HG03139 (cell line): ENCODE data around the gene PPM1J.

Source experiments
- ATAC-seq: cut with Tn5 transposase; IDR thresholded peaks from one replicate; pipeline ENCODE4 v1.9.1; 2021; ENCODE audit not compliant: unreplicated experiment

Gene PPM1J

GRCh38 chr1:112706505-112707220, 8.5 kb downstream of the PPM1J start, which contains the start of gene RHOC:
Gene RHOC, minus strand, starts transcription at chr1:112707127. Its CDS starts 3,328 bp downstream, at chr1:112703799.
- peak; percentile 53 for ATAC-seq

DNA sequence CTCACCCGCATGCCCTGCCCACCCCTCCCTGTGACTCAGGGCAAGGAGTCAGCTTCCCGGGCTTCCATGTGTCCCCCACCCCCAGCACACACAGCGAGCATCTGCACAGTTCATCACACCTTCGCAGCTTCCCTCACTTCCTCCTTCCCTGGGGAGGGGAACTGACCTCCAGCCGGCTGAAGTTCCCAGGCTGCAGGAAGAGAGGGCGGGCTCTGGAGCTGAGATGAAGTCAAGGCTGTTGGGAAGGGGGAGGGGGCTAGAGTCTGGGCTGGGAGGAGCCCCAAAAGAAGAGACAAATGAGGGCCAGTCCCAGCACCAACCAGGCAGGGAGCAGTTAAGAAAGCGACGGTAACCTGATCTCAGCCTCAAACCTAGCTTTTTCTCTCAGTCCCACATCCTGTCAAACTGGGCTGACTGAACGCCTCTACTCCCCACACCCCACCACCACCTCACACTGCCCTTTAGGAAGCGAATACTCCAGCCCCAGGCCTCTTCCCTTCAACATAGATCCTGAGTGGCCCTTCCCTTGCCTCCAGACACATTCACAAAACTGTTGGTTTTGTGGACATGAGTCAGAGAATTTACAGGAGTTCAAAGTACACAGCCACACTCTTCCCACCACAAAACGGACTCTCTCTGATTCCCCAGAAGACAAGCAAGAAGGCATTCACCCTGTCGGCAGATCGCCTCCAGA, 10.1 kb downstream of the PPM1J start:
- ATAC-seq, result peak; percentile 48

DNA sequence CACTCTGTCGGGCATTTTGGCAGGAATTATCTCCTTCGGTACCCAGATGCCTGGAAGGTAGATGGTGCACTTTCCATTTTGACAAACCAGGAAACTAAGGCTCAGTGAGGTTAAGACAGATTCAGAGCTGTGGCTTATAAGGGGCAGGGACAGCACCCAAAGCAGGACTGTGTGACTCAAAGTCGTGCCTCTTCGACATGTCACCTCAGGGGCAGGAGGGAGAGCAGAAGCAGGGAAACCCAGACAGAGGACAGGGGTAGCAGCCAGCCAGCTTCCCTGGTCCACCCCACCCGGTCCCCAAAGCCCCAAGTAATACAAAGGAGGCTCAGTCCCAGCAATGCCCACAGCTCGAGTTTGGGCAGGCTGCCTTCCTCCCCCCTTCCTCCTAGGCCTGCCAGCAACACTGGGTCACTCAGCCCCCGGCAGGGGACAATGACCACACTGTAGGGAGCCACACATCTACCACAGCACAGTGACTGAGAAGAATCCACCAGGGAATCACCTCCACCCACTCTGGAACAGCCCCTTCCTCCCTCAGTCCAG, 10.7 kb downstream of the PPM1J start:
- no peak for ATAC-seq

GRCh38 chr1:112703706-112704105, 11.4 kb downstream of the PPM1J start:
- ATAC-seq, result no peak

- no peak for ATAC-seq
Observed at GRCh38 chr1:112702420-112703261, 12.5 kb downstream of the PPM1J start.

GRCh38 chr1:112702067-112702395, 13.1 kb downstream of the PPM1J start:
- no peak for ATAC-seq

GRCh38 chr1:112701227-112702066, 13.7 kb downstream of the PPM1J start:
- ATAC-seq, result no peak

DNA sequence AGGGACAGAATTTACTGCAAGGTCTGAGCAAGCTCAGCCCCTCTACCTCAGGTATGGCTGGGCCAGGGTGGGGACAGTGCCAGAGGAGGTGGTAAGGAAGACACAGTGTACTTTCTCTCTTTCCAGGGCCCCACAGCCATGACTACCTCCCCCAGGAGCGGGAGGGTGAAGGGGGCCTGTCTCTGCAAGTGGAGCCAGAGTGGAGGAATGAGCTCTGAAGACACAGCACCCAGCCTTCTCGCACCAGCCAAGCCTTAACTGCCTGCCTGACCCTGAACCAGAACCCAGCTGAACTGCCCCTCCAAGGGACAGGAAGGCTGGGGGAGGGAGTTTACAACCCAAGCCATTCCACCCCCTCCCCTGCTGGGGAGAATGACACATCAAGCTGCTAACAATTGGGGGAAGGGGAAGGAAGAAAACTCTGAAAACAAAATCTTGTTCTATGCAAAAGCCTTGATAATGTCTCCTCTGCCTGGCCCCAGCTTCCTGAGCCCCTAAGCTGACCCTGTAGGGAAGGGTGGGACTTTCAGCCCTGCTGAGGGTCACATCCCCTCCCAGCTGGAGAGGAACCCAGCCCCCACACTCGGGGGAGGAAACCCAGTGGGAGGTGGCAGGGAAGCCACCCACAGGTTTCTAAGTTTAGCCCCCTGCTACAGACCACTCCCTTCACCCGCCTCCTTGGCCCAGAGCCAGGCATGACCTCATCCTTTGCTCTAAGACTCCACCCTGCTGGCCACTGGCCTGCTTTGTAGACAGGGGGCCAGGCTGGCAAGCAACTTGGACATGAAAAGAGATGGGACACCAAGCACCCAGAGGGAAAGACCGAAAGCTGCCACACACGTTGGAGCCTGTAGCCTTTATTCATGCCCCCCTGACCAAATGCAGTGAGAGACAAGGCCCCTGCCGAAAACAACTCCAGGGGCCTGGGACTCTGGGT, 14.6 kb downstream of the PPM1J start:
- no peak for ATAC-seq

DNA sequence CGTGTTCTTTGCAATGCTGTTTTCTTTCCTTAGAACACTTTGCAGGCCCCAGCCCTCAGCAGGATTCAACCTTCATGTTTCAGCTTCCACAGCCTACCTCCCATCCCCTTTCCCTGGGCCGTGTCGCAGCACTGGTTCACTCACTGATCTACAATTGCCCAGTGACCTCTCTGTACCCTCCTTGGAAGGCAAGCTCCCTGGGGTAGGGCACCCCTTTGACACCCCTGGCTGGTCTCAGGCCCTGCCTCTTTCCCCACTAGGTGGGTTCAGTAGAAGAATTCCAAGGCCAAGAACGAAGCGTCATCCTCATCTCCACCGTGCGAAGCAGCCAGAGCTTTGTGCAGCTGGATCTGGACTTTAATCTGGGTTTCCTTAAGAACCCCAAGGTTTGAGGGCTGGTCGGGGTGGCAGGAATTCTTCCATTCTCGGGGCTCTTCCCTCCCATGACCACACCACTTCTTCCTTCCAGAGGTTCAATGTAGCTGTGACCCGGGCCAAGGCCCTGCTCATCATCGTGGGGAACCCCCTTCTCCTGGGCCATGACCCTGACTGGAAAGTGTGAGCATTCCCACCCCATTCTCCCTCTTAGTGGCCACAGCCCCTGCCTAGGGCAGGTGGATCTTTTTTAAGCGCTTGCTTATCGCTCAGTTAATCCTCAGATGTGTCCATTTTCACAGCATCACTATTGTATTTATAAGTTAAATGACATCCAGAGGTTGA, 15.5 kb downstream of the PPM1J start:
- no peak for ATAC-seq

GRCh38 chr1:112698366-112699310, 16.5 kb downstream of the PPM1J start:
- ATAC-seq, result no peak

DNA sequence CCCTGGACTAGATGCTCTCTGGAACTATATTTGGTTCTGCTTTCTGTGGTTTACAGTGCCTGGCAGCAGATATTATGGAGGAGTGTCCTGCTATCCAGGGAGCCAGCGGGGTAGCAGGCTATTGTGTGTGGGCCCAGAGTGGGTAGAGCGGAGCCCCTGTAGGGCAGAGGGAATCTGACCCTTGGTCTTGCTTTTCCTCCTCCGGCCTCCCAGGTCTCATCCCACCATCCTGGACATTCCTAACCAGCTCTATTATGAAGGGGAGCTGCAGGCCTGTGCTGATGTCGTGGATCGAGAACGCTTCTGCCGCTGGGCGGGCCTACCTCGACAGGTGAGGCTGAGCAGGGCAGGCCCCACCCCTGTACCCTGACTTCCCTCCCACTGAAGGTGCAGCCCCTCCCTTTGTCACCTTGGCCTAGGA, 17.3 kb downstream of the PPM1J start:
- ATAC-seq, result no peak

GRCh38 chr1:112696578-112697314, 18.4 kb downstream of the PPM1J start:
- no peak for ATAC-seq

DNA sequence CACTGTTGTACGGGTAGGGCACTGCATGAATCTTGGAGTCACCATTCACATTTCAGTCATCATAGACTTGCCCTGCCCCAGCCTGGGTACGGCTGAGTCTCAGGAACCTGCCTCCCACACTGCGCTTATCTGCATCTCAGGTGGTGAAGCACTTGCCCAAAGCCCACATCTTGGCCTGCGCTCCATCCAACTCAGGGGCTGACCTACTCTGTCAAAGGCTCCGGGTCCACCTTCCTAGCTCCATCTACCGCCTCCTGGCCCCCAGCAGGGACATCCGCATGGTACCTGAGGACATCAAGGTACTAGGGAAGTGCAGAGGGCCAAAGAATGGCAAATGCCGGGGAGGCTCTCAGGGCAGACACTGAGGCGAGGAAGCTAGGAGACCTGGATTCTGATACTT, 19.9 kb downstream of the PPM1J start:
- no peak for ATAC-seq

GRCh38 chr1:112694363-112694929, 20.7 kb downstream of the PPM1J start:
- ATAC-seq, result no peak

GRCh38 chr1:112693821-112694220, 21.3 kb downstream of the PPM1J start:
- ATAC-seq, result no peak

- ATAC-seq, result no peak
Observed at GRCh38 chr1:112692681-112693080, 22.5 kb downstream of the PPM1J start.

GRCh38 chr1:112689842-112690237, 25.3 kb downstream of the PPM1J start:
- ATAC-seq, result no peak
